GM23248 (cell line): Measurements from ENCODE around the gene ZC3H12C.

Experiments
- EZH2 ChIP-seq: fragments of 200-600 bp; sonication (generic); IDR thresholded peaks from 2 replicates; pipeline ENCODE4 v1.6.1; 2018; ENCODE audit warnings: antibody characterized with exemption, mild to moderate bottlenecking; ENCODE audit not compliant: insufficient read depth, poor library complexity, severe bottlenecking
- EZH2phosphoT487 ChIP-seq: fragments of 200-600 bp; sonication (generic); IDR thresholded peaks from 2 replicates; pipeline ENCODE4 v1.6.1; 2018; ENCODE audit warnings: antibody characterized with exemption, moderate library complexity, mild to moderate bottlenecking, low read depth; ENCODE audit not compliant: insufficient read depth

DNA sequence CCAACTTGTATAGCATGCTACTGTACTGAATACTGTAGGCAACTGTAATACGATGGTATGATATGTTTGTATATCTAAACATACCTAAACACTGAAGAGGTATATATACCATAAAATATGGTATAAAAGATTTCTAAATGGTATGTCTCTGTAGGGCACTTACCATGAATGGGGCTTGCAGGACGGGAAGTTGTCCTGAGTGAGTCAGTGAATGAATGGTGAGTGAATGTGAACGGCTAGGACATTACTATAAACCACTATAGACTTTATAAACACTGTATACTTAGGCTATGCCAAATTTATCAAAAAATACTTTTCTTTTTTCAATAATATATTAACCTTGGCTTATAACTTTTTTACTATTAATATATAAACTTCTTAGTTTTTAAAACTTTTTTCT lies 66.8 kb downstream of the ZC3H12C start:
- TF ChIP-seq EZH2 (no peak), EZH2phosphoT487 (no peak)
